DND-41 (cell line): ENCODE data around the gene SBNO1.

Experiments
- ATAC-seq: fragments of 200-7000 bp; cut with Tn5 transposase; 3 replicates; pipeline ENCODE4 v1.9.1; 2021; ENCODE audit warnings: low read depth; ENCODE audit not compliant: insufficient read depth
- DNase-seq: peaks from one replicate; pipeline ENCODE4 v3.0.0-alpha.2; 2020
- H2AFZ ChIP-seq: 2 replicates; pipeline ENCODE4 v1.6.0; 2012; ENCODE audit warnings: low read depth, low read length
- H3K27ac ChIP-seq: 2 replicates; pipeline ENCODE4 v1.5.1; 2012; ENCODE audit warnings: low read length, inconsistent platforms
- H3K27me3 ChIP-seq: fragments of 200-600 bp; sonication (generic); 2 replicates; pipeline ENCODE4 v1.6.0; 2012; ENCODE audit warnings: low read length, mild to moderate bottlenecking, inconsistent platforms; ENCODE audit not compliant: insufficient read depth, poor library complexity
- H3K36me3 ChIP-seq: 2 replicates; pipeline ENCODE4 v1.5.1; 2012; ENCODE audit warnings: low read length, inconsistent platforms; ENCODE audit not compliant: insufficient read depth
- H3K4me1 ChIP-seq: 2 replicates; pipeline ENCODE4 v1.5.1; 2012; ENCODE audit warnings: mild to moderate bottlenecking, low read length; ENCODE audit not compliant: insufficient read depth
- H3K4me2 ChIP-seq: 2 replicates; pipeline ENCODE4 v1.6.0; 2012; ENCODE audit warnings: mild to moderate bottlenecking, moderate library complexity, low read length, inconsistent platforms; ENCODE audit not compliant: insufficient read depth
- H3K4me3 ChIP-seq, 2 experiments: fragments of 200-600 bp in 1 of 2; shearing (Covaris generic) in 1 of 2; 2 replicates each; pipeline ENCODE4 v1.5.1; 2012 to 2016; ENCODE audit warnings: inconsistent platforms in 2 of 2, low read length in 2 of 2, mild to moderate bottlenecking in 2 of 2, low read depth in 1 of 2, moderate library complexity in 1 of 2
- H3K79me2 ChIP-seq: 2 replicates; pipeline ENCODE4 v1.6.0; 2012; ENCODE audit warnings: low read length, inconsistent platforms; ENCODE audit not compliant: insufficient read depth
- H3K9ac ChIP-seq: 2 replicates; pipeline ENCODE4 v1.6.0; 2012; ENCODE audit warnings: low read depth, mild to moderate bottlenecking, inconsistent platforms, low read length, moderate library complexity
- H3K9me3 ChIP-seq: 2 replicates; pipeline ENCODE4 v1.5.1; 2012; ENCODE audit warnings: low read length, moderate library complexity, mild to moderate bottlenecking, inconsistent platforms; ENCODE audit not compliant: insufficient read depth, severe bottlenecking
- H4K20me1 ChIP-seq: 2 replicates; pipeline ENCODE4 v1.6.0; 2012; ENCODE audit warnings: low read length; ENCODE audit not compliant: insufficient read depth
- EZH2 ChIP-seq: IDR thresholded peaks from 3 replicates; pipeline ENCODE4 v1.6.1; 2012; ENCODE audit warnings: borderline replicate concordance, low read depth, mild to moderate bottlenecking, moderate library complexity, low read length, inconsistent platforms; ENCODE audit not compliant: severe bottlenecking
- TF ChIP-seq, protein P1 (sequence below): IDR thresholded peaks from 2 replicates; pipeline ENCODE4 v1.5.1; 2012; ENCODE audit warnings: borderline replicate concordance, low read length, moderate library complexity, mild to moderate bottlenecking; ENCODE audit not compliant: poor library complexity, severe bottlenecking; ENCODE audit errors: extremely low read depth

Gene SBNO1

DNA sequence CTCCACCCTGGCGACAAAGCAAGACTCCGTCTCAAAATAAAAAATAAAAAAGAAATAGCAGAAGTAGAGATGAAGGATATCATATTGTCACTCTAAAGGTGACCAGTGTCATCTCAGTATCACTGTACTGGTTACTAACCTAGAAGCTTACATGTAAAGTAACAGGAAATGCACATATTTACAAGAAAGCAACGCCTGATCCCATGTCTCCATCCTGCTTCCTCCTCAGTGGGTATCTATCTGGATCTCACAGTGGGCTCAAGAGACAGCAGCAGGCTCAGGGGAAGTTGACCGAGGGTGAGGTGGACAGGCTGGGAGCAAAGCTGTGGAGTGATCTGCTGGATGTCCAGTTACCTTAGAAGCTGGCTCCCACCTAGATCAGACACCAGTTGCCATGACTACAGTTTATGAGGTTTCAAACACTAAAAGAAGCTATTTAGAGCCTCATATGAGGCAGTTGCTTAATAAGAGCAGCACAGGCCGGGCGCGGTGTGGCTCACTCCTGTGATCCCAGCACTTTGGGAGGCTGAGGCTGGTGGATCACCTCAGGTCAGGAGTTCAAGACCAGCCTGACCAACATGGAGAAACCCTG lies 120.9 kb downstream of the SBNO1 start:
- Histone ChIP-seq H3K4me3 (no peak overlapping the region), H4K20me1 (peaks cover 3% of the 10 kb centered on the region; the same call in 1 of the 2 replicates), H3K27me3 (no peaks in the 10 kb centered on the region), H3K79me2 (peaks cover 73% of the 10 kb centered on the region), H3K9ac (no peak overlapping the region), H3K4me2 (no peak overlapping the region), H3K36me3 (peaks cover 15% of the 10 kb centered on the region), H3K4me1 (no peaks in the 10 kb centered on the region), H3K27ac (no peak overlapping the region), H3K9me3 (no peaks in the 10 kb centered on the region), H2AFZ (no peak overlapping the region)
- TF ChIP-seq, protein P1, sequence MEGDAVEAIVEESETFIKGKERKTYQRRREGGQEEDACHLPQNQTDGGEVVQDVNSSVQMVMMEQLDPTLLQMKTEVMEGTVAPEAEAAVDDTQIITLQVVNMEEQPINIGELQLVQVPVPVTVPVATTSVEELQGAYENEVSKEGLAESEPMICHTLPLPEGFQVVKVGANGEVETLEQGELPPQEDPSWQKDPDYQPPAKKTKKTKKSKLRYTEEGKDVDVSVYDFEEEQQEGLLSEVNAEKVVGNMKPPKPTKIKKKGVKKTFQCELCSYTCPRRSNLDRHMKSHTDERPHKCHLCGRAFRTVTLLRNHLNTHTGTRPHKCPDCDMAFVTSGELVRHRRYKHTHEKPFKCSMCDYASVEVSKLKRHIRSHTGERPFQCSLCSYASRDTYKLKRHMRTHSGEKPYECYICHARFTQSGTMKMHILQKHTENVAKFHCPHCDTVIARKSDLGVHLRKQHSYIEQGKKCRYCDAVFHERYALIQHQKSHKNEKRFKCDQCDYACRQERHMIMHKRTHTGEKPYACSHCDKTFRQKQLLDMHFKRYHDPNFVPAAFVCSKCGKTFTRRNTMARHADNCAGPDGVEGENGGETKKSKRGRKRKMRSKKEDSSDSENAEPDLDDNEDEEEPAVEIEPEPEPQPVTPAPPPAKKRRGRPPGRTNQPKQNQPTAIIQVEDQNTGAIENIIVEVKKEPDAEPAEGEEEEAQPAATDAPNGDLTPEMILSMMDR, result no peak
- TF ChIP-seq EZH2, result no peak
- DNase-seq (no peak), ATAC-seq (peak; percentile 24; the same call in 1 of the 3 replicates)

GRCh38 chr12:123242116-123242904 lies 122.3 kb downstream of the SBNO1 start:
- Histone ChIP-seq H4K20me1 (peaks cover 11% of the 10 kb centered on the region; the same call in 1 of the 2 replicates), H3K4me2 (no peak overlapping the region), H3K27me3 (no peaks in the 10 kb centered on the region), H3K79me2 (peaks cover 74% of the 10 kb centered on the region), H2AFZ (no peak overlapping the region), H3K36me3 (peaks cover 12% of the 10 kb centered on the region; the same call in 1 of the 2 replicates), H3K9me3 (no peaks in the 10 kb centered on the region), H3K27ac (no peak overlapping the region), H3K9ac (no peak overlapping the region), H3K4me1 (peaks cover 7% of the 10 kb centered on the region), H3K4me3 (no peak overlapping the region)
- TF ChIP-seq EZH2, result no peak
- DNase-seq (no peak), ATAC-seq (no peak)
